ENCODE data around the gene MORN1.

Gene MORN1

GRCh38 chr1:2316451-2316961 is 74.8 kb downstream of the MORN1 start:
- DNase-seq, result no peak

GRCh38 chr1:2315674-2316450 is 75.5 kb downstream of the MORN1 start:
- no peak for DNase-seq

GRCh38 chr1:2314803-2315673 is 76.3 kb downstream of the MORN1 start:
- no peak for DNase-seq

GRCh38 chr1:2314273-2314802 is 77.0 kb downstream of the MORN1 start:
- no peak for DNase-seq

GRCh38 chr1:2313651-2314261 is 77.6 kb downstream of the MORN1 start:
- DNase-seq, result no peak

- no peak for DNase-seq
Measured at GRCh38 chr1:2312515-2313301, 78.6 kb downstream of the MORN1 start.

GRCh38 chr1:2312160-2312514 is 79.2 kb downstream of the MORN1 start:
- DNase-seq, result no peak

GRCh38 chr1:2311184-2312032 is 79.9 kb downstream of the MORN1 start:
- no peak for DNase-seq

- DNase-seq, result no peak
Measured at GRCh38 chr1:2310332-2311183, 80.8 kb downstream of the MORN1 start.

GRCh38 chr1:2308844-2309243 is 82.5 kb downstream of the MORN1 start:
- DNase-seq, result no peak

- no peak for DNase-seq
Measured at GRCh38 chr1:2307972-2308371, 83.4 kb downstream of the MORN1 start.

- no peak for DNase-seq
Measured at GRCh38 chr1:2307064-2307605, 84.2 kb downstream of the MORN1 start.

GRCh38 chr1:2306151-2306978 is 85.0 kb downstream of the MORN1 start:
- no peak for DNase-seq

- DNase-seq, result no peak
Measured at GRCh38 chr1:2304921-2305681, 86.3 kb downstream of the MORN1 start.

GRCh38 chr1:2304282-2304681 is 87.1 kb downstream of the MORN1 start:
- no peak for DNase-seq

- no peak for DNase-seq
Measured at GRCh38 chr1:2303781-2304180, 87.6 kb downstream of the MORN1 start.

GRCh38 chr1:2303016-2303775 is 88.2 kb downstream of the MORN1 start:
- DNase-seq, result no peak

Data from NK-92 treated with Interleukin-12 subunit alpha and Interleukin-12 subunit beta, amount 100 ng/mL, for 24 hours (cell line).